ENCODE results near the gene LMBR1. TPM values are rescaled to one million over a fixed set of nuclear protein-coding genes. Genes with fewer than 3 reads are reported as not detected.

Gene LMBR1
- total RNA-seq, 1 donor from 2014 or later = 89.1 TPM

DNA sequence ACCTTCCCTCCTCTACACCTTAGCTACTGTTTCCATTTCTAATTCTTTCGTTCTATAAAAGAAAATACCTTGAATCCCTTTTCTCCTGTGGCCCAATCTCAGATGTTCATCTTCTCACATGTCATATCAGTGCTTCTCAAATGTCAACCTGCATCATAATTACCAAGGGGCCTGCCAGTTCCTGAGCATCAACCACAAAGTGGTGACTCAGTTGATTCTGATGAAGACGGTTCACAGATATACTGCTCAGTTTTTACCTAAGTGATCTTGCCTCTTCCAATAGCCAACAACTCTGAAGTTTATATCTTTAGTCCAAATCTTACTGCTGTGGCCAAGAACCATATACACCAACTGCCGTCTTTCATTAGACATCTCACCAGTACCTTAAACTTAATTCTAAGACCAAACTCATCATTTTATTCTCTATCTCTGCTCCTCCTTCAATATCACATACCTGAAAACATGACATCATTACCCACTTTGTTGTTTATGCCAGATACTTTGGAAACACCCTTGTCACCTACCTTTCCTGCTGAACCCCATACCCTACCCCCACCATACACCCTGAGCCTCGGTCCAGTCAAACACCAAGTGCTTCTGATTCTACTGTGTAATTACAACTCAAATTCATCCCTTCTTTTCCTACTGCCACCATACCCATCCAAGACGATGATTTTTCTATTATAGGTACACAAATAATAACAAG is 115.5 kb downstream of the LMBR1 start:
- Mint-ChIP-seq H3K4me1 (ENCODE audit: low read depth) (no peaks in the 10 kb centered on the region), H3K9me3 (ENCODE audit: low read depth) (peaks cover 8% of the 10 kb centered on the region)

GRCh38 chr7:156776527-156776926 is 116.5 kb downstream of the LMBR1 start:
- H3K36me3 Mint-ChIP-seq (ENCODE audit: insufficient read depth) = peaks cover 29% of the 10 kb centered on the region
- no peaks in the 10 kb centered on the region for H3K27me3 Mint-ChIP-seq
- peaks cover 2% of the 10 kb centered on the region for H3K4me1 Mint-ChIP-seq (ENCODE audit: low read depth)
- TF ChIP-seq, protein P1, sequence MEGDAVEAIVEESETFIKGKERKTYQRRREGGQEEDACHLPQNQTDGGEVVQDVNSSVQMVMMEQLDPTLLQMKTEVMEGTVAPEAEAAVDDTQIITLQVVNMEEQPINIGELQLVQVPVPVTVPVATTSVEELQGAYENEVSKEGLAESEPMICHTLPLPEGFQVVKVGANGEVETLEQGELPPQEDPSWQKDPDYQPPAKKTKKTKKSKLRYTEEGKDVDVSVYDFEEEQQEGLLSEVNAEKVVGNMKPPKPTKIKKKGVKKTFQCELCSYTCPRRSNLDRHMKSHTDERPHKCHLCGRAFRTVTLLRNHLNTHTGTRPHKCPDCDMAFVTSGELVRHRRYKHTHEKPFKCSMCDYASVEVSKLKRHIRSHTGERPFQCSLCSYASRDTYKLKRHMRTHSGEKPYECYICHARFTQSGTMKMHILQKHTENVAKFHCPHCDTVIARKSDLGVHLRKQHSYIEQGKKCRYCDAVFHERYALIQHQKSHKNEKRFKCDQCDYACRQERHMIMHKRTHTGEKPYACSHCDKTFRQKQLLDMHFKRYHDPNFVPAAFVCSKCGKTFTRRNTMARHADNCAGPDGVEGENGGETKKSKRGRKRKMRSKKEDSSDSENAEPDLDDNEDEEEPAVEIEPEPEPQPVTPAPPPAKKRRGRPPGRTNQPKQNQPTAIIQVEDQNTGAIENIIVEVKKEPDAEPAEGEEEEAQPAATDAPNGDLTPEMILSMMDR (IDR thresholded peaks at IDR 0.05; ENCODE audit: unreplicated experiment) = no peak
- H3K27ac Mint-ChIP-seq = no peak overlapping the region
- DNase-seq (ENCODE audit: low spot score, unreplicated experiment) = no peak
- H3K9me3 Mint-ChIP-seq (ENCODE audit: low read depth) = peaks cover 10% of the 10 kb centered on the region
- no peak overlapping the region for H3K4me3 Mint-ChIP-seq (ENCODE audit: low read depth)

More for the DNA sequence above, 115.5 kb downstream of the LMBR1 start:
- Mint-ChIP-seq H3K27ac (no peak overlapping the region), H3K36me3 (ENCODE audit: insufficient read depth) (peaks cover 26% of the 10 kb centered on the region), H3K4me3 (ENCODE audit: low read depth) (no peak overlapping the region), H3K27me3 (no peaks in the 10 kb centered on the region)
- TF ChIP-seq, protein P1 (IDR thresholded peaks at IDR 0.05; ENCODE audit: unreplicated experiment) = no peak
- no peak for DNase-seq (ENCODE audit: low spot score, unreplicated experiment)

GRCh38 chr7:156773966-156774365 is 119.0 kb downstream of the LMBR1 start:
- TF ChIP-seq, protein P1 (IDR thresholded peaks at IDR 0.05; ENCODE audit: unreplicated experiment) = no peak
- no peaks in the 10 kb centered on the region for H3K27me3 Mint-ChIP-seq
- no peak overlapping the region for H3K4me3 Mint-ChIP-seq (ENCODE audit: low read depth)
- peaks cover 33% of the 10 kb centered on the region for H3K36me3 Mint-ChIP-seq (ENCODE audit: insufficient read depth)
- DNase-seq (ENCODE audit: low spot score, unreplicated experiment) = no peak
- H3K27ac Mint-ChIP-seq = no peak overlapping the region
- H3K4me1 Mint-ChIP-seq (ENCODE audit: low read depth) = peaks cover 5% of the 10 kb centered on the region
- peaks cover 15% of the 10 kb centered on the region for H3K9me3 Mint-ChIP-seq (ENCODE audit: low read depth)

DNA sequence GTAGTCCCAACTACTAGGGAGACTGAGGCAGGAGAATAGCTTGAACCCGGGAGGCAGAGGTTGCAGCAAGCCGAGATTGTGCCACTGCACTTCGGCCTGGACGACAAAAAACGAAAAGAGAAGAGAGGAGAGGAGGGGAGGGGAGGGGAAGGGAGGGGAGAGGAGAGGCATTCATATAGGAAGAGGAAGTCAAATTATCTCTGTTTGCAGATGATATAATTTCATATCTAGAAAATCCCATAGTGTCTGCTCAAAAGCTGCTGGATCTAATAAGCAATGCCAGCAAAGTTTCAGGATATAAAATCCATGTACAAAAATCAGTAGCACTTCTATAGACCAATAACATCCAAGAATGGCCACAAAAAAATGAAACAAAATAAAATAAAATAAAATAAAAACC is 120.3 kb downstream of the LMBR1 start:
- H3K4me1 Mint-ChIP-seq (ENCODE audit: low read depth) = peaks cover 5% of the 10 kb centered on the region
- H3K4me3 Mint-ChIP-seq (ENCODE audit: low read depth) = no peak overlapping the region
- peak overlapping the region; percentile 57 for H3K27ac Mint-ChIP-seq
- H3K36me3 Mint-ChIP-seq (ENCODE audit: insufficient read depth) = peaks cover 31% of the 10 kb centered on the region
- H3K27me3 Mint-ChIP-seq = no peaks in the 10 kb centered on the region
- TF ChIP-seq, protein P1 (IDR thresholded peaks at IDR 0.05; ENCODE audit: unreplicated experiment) = no peak
- H3K9me3 Mint-ChIP-seq (ENCODE audit: low read depth) = peaks cover 15% of the 10 kb centered on the region
- DNase-seq (ENCODE audit: low spot score, unreplicated experiment) = no peak

DNA sequence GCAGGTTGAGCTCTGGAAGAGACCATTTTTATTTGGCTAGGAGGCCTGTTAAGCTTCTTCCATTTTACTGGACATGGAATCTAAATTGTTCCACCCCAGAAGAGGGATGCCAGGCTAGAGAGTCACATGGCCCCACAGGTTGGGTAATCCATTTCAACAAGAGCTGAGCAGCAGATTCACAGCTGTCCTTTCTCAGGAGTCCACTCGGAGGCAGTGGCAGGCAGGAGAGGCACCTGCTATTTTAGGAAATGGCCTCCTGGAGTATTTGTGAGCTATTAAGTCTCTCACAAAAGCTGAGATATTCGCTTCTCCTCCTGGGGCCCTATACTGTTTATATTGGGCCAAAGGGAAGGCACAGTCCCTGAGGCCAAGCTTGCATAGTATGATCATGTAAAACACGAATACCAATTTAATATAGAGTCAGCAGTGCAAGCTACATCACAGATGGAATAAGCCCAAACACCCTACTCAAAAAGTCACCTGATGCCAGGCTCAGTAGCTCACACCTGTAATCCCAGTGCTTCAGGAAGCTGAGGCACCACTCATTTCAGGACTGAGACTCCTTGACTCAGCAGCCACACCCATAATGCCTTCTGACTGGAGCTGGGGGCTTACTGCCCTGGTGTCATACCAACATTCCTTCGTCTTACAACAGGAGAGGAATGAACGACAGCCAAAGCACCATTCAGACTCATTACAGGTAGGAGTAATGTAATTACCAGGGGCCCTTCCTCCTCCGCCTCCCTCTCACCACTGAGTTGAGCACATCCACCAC is 124.1 kb downstream of the LMBR1 start:
- TF ChIP-seq, protein P1 (IDR thresholded peaks at IDR 0.05; ENCODE audit: unreplicated experiment) = no peak
- no peak for DNase-seq (ENCODE audit: low spot score, unreplicated experiment)
- Mint-ChIP-seq H3K4me1 (ENCODE audit: low read depth) (peaks cover 13% of the 10 kb centered on the region), H3K9me3 (ENCODE audit: low read depth) (peaks cover 15% of the 10 kb centered on the region), H3K27me3 (no peaks in the 10 kb centered on the region), H3K4me3 (ENCODE audit: low read depth) (no peak overlapping the region), H3K27ac (peak overlapping the region; percentile 29), H3K36me3 (ENCODE audit: insufficient read depth) (peaks cover 15% of the 10 kb centered on the region)

All from progenitor cell of endocrine pancreas (in vitro differentiated cells).